ENCODE data around the gene CHCHD10.

The CHCHD10 gene

GRCh38 chr22:23787600-23787896, 19.8 kb upstream of the CHCHD10 start:
- DNase-seq (ENCODE audit: low read depth): no peak

- DNase-seq (ENCODE audit: low read depth): peak; percentile 79
These were observed 19.2 kb upstream of the CHCHD10 start, which contains the start of gene SMARCB1 for GRCh38 chr22:23786752-23787599. Gene SMARCB1 (plus strand): TSS chr22:23786966. CDS start chr22:23787170, 204 bp downstream.

DNA sequence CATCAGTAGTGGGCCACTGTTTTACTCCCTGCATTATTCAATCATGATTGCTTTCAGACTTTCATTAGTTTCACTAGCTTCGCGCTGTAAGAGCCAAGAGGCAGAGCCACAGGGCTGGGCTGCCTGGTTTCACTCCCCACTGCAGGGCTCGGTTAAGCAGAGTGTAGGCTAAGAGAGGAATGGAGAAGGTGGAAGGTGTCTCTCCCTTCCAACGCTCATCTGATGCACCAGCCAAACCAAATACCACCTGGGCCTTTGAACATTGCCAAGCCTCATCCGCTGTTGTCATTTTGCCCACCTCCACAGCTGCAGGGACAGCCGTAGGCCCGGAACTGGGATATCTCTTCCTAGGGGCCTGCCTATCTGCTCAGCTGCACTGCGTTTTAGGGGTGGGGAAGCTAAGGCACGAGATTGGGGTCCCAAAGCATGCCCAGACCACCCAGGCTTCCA, 18.5 kb upstream of the CHCHD10 start:
- no peak for DNase-seq (ENCODE audit: low read depth)

DNA sequence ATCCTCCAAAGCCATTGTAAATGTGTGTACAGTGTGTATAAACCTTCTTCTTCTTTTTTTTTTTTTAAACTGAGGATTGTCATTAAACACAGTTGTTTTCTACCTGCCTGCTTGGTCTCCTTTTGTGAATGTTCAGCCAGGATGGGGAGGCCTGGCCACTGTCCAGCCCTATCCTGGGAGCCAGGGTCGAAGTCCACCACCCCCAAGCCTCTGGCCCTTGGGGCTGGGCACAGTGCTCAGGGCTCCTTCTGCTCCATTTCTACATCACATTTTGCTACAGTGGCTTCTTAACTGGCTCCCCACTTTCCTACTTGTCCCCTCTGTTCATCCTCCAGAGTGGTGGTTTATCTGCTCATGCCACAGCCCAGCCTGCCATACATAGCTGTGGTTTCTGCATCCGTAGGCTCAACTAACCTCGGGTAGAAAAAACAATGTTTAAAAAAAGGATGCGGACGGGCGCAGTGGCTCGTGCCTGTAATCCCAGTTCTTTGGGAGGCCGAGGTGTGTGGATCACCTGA, 16.5 kb upstream of the CHCHD10 start:
- no peak for DNase-seq (ENCODE audit: low read depth)

DNA sequence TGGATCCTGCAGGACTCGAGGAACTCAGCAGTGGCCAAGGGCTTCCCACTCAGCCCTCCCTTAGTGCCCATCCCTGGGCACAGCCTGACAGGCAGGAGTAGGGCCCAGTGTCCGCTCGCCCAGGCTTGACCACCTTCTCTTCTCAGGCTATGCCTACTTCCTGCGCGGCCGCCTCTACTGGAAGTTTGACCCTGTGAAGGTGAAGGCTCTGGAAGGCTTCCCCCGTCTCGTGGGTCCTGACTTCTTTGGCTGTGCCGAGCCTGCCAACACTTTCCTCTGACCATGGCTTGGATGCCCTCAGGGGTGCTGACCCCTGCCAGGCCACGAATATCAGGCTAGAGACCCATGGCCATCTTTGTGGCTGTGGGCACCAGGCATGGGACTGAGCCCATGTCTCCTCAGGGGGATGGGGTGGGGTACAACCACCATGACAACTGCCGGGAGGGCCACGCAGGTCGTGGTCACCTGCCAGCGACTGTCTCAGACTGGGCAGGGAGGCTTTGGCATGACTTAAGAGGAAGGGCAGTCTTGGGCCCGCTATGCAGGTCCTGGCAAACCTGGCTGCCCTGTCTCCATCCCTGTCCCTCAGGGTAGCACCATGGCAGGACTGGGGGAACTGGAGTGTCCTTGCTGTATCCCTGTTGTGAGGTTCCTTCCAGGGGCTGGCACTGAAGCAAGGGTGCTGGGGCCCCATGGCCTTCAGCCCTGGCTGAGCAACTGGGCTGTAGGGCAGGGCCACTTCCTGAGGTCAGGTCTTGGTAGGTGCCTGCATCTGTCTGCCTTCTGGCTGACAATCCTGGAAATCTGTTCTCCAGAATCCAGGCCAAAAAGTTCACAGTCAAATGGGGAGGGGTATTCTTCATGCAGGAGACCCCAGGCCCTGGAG, 15.7 kb upstream of the CHCHD10 start:
- no peak for DNase-seq (ENCODE audit: low read depth)

GRCh38 chr22:23782703-23783102, 14.9 kb upstream of the CHCHD10 start:
- DNase-seq (ENCODE audit: low read depth): no peak

- no peak for DNase-seq (ENCODE audit: low read depth)
These were observed 14.5 kb upstream of the CHCHD10 start for GRCh38 chr22:23782252-23782651.

DNA sequence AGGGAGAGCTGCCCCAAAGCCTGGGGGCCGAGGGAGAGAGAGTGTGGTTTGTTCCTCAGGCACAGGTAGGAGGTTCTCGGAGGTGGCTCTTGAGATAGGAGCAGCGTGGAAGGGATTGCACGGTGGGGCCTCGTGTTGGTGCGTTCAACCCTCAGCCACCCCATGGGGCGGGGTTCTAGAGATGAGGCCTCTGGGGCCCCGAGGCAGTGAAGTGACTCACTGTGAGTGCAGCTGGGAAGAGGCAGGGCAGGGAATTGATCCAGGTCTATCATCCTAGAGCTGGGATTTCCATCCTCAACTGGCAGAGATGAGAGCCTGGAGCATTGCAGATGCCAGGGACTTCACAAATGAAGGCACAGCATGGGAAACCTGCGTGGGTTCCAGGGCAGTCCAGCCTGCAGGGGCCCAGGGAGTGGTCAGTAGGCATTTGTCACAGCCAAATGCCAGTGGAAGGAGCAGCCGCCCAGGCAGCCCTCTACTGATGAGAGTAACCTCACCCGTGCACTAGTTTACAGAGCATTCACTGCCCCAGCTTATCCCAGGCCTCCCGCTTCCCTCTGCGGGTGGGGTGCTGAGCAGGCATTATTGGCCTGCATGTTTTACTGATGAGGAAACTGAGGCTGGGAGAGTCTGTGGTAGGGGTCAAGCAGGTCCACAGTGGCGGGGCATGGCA, 13.9 kb upstream of the CHCHD10 start:
- DNase-seq (ENCODE audit: low read depth): no peak

- no peak for DNase-seq (ENCODE audit: low read depth)
These were observed 13.3 kb upstream of the CHCHD10 start for GRCh38 chr22:23781065-23781464.

GRCh38 chr22:23780146-23780748, 12.5 kb upstream of the CHCHD10 start:
- no peak for DNase-seq (ENCODE audit: low read depth)

GRCh38 chr22:23779731-23780130, 12.0 kb upstream of the CHCHD10 start:
- no peak for DNase-seq (ENCODE audit: low read depth)

DNA sequence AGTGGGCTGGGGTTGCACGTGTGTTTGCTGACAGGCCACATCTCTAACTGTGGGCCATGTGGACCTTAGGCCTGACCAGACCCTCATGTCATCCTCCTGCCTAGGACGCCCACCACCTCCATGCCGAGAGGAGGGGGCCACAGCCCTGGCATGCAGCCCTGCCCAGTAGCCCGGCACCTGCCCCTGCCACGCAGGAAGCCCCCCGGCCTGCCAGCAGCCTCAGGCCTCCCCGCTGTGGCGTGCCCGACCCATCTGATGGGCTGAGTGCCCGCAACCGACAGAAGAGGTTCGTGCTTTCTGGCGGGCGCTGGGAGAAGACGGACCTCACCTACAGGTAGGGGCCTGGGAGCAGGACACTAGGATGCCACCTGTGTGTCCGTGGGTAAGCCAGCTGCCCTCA, 11.3 kb upstream of the CHCHD10 start:
- DNase-seq (ENCODE audit: low read depth): no peak

DNA sequence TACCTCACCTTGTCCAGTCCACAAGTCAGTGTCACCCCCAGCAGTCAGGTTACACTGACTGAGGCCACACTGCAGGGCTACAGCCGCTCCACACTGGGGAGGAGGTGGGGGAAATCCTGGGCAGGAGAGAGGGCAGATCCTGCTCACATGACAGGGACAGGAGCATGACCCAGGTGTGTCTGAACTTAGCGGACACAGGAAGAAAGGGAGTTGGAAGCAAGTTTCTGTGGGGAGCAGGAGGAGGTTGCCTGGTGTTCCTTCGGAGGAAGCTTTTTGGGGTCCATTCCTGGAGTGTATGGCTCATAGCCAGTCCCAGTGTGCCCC, 10.8 kb upstream of the CHCHD10 start:
- no peak for DNase-seq (ENCODE audit: low read depth)

- DNase-seq (ENCODE audit: low read depth): no peak
These were observed 10.2 kb upstream of the CHCHD10 start for GRCh38 chr22:23777776-23778576.

DNA sequence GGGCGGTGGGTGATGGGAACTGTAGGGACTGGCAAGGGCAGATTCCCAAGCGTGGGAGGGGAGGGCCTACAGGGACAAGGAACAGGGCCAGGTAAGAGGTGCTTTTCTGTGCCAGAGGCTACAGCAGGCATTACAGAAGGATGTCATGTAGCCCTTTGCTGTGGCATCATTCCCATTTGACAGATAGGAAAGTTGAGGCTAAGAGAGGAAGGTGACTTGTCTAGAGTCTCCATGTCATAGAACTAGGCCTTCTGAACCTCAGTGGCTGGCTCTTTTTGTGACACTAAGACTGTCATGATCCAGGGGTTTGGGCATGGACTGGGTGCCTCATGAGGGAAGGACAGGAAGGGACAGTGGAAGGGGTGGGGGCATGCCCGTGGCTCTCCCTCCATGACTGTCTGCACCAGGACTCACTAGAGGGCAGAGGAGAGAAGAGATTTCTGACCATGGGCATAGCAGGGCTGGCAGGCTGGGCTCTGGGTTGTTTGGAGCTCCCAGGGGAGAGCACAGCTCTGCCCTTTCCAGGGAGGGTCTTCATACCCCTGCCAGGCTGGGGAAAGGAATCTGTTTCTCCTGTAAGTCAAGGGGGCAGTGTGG, 8.1 kb upstream of the CHCHD10 start:
- no peak for DNase-seq (ENCODE audit: low read depth)

DNA sequence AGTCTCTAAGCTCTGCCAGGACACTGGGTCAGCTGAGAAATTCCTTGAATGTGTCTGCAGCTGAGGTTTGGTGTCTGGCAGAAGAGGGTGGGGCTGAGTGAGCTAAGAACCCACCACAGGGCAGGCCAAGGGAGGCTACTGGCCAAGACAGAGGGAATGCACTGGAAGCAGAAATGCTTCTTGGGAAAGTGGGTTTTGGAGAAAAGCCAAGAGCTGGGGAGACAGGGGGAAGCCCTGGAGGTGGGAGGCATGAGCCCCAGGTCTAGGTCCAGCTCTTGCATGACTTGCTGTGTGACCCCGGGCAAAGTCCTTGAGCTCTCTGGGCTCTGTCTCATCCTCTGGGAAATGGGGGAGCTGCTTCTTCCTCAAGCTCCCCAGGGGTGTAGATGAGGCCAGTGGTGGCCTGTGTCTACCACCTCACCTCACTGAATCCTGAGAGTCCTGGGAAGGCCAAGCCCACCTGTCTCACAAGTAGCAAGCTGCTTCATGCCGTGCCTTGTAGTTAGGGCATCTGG, 7.2 kb upstream of the CHCHD10 start:
- DNase-seq (ENCODE audit: low read depth): no peak

- DNase-seq (ENCODE audit: low read depth): no peak
These were observed 6.5 kb upstream of the CHCHD10 start for GRCh38 chr22:23774114-23774921.

- no peak for DNase-seq (ENCODE audit: low read depth)
These were observed 5.8 kb upstream of the CHCHD10 start for GRCh38 chr22:23773483-23774113.
